HCT116 (cell line): ENCODE data around the gene BBS12. TPM values are rescaled to one million over a fixed set of nuclear protein-coding genes. Genes with fewer than 3 reads are reported as not detected.

Experiments
- ATAC-seq: fragments of 200-7000 bp; cut with Tn5 transposase; 2 replicates; pipeline ENCODE4 v1.9.1; 2020; ENCODE audit warnings: mild to moderate bottlenecking, moderate library complexity
- Bru-seq: library from RNA; stranded (reverse); fragments of 400-500 nt; gene quantifications from one replicate; lab custom pipeline; 2021; lab: Mats Ljungman, UMichigan
- BruChase-seq, 2 experiments: library from RNA; stranded (reverse); fragments of 400-500 nt; gene quantifications; one replicate each; lab custom pipeline; 2021; lab: Mats Ljungman, UMichigan
- BruUV-seq: library from RNA; stranded (reverse); fragments of 400-500 nt; replicated peaks from 2 replicates; lab custom pipeline; 2021; lab: Mats Ljungman, UMichigan
- CTCF ChIA-PET: fragments of 300-600 bp; sonication (Branson Sonifier 250); formaldehyde crosslinking; loops from one replicate; lab custom pipeline; 2021; ENCODE audit warnings: antibody characterized with exemption; lab: Charles Lee
- POLR2A ChIA-PET: fragments of 300-600, 350-600 bp; sonication (Branson Sonifier 250); formaldehyde crosslinking; loops from one replicate; lab custom pipeline; 2021; ENCODE audit warnings: antibody characterized with exemption; lab: Charles Lee
- RAD21 ChIA-PET, 2 experiments: fragments of 300-600 bp; sonication (Branson Sonifier 250); formaldehyde crosslinking; loops; one replicate each; lab custom pipeline; 2023; ENCODE audit warnings: low total read pairs in 2 of 2; ENCODE audit not compliant: uncharacterized antibody in 2 of 2, unreplicated experiment in 2 of 2, low non-redundant PET in 1 of 2; lab: Charles Lee
- DNase-seq: peaks from one replicate; pipeline ENCODE4 v3.0.0-alpha.2; 2010; ENCODE audit warnings: low read depth, low spot score
- H2AFZ ChIP-seq: fragments of 200-600 bp; shearing (Covaris generic), sonication (generic); 2 replicates; pipeline ENCODE4 v1.6.1; 2017; ENCODE audit warnings: low read depth, mixed run types, mixed read lengths, antibody characterized with exemption, low read length; ENCODE audit not compliant: poor library complexity, severe bottlenecking
- H3K27ac ChIP-seq: 2 replicates; pipeline ENCODE4 v1.5.1; 2012; ENCODE audit warnings: low read depth, low read length
- H3K27me3 ChIP-seq: fragments of 200-600 bp; sonication (generic); 2 replicates; pipeline ENCODE4 v1.6.1; 2016; ENCODE audit warnings: mixed run types, low read length, mixed read lengths; ENCODE audit not compliant: insufficient read depth
- H3K36me3 ChIP-seq, 2 experiments: fragments of 200-500 bp in 1 of 2; fragments of 200-600 bp in 1 of 2; sonication (Bioruptor generic) in 1 of 2; sonication (generic) in 1 of 2; 2 replicates each; pipeline versions ENCODE4 v1.5.1 to v1.6.1; 2014 to 2016; ENCODE audit warnings: low read length in 2 of 2, inconsistent platforms in 1 of 2, mixed read lengths in 1 of 2, mixed run types in 1 of 2; ENCODE audit not compliant: insufficient read depth in 2 of 2, control insufficient read depth in 1 of 2
- H3K4me1 ChIP-seq, 2 experiments: fragments of 200-600 bp in 1 of 2; sonication (generic) in 1 of 2; 2 replicates each; pipeline versions ENCODE4 v1.5.1 to v1.6.1; 2012 to 2017; ENCODE audit warnings: low read length in 2 of 2, inconsistent platforms in 1 of 2, mild to moderate bottlenecking in 1 of 2, mixed read lengths in 1 of 2, mixed run types in 1 of 2, moderate library complexity in 1 of 2; ENCODE audit not compliant: insufficient read depth in 2 of 2, control insufficient read depth in 1 of 2
- H3K4me2 ChIP-seq: fragments of 200-600 bp; sonication (generic); 2 replicates; pipeline ENCODE4 v1.6.1; 2017; ENCODE audit warnings: mixed run types, low read length, mixed read lengths
- H3K4me3 ChIP-seq, 2 experiments: fragments of 200-600 bp in 1 of 2; sonication (generic) in 1 of 2; replicated peaks in 1 of 2; 2 replicates each; pipeline ENCODE4 v1.5.1; 2011 to 2016; ENCODE audit warnings: low read length in 2 of 2, control low read depth in 1 of 2, low read depth in 1 of 2, mild to moderate bottlenecking in 1 of 2, mixed read lengths in 1 of 2, mixed run types in 1 of 2
- H3K79me2 ChIP-seq: fragments of 200-600 bp; sonication (generic); 2 replicates; pipeline ENCODE4 v1.6.1; 2017; ENCODE audit warnings: mild to moderate bottlenecking, mixed run types, low read length, moderate library complexity, mixed read lengths; ENCODE audit not compliant: insufficient read depth
- H3K9ac ChIP-seq: fragments of 200-600 bp; sonication (generic); 2 replicates; pipeline ENCODE4 v1.6.1; 2016; ENCODE audit warnings: low read length, mixed read lengths
- H3K9me2 ChIP-seq: fragments of 200-600 bp; sonication (generic), shearing (Covaris generic); 2 replicates; pipeline ENCODE4 v1.6.1; 2017; ENCODE audit warnings: mixed run types, mild to moderate bottlenecking, moderate library complexity; ENCODE audit not compliant: insufficient read depth
- H3K9me3 ChIP-seq, 2 experiments: fragments of 200-500 bp in 1 of 2; fragments of 200-600 bp in 1 of 2; sonication (Bioruptor generic) in 1 of 2; sonication (generic) in 1 of 2; 2 replicates each; pipeline ENCODE4 v1.6.1; 2014 to 2017; ENCODE audit warnings: low read length in 2 of 2, mixed read lengths in 2 of 2, inconsistent platforms in 1 of 2, low read depth in 1 of 2, mild to moderate bottlenecking in 1 of 2, mixed run types in 1 of 2, moderate library complexity in 1 of 2; ENCODE audit not compliant: control insufficient read depth in 1 of 2, insufficient read depth in 1 of 2
- H4K20me1 ChIP-seq: fragments of 200-600 bp; sonication (generic), shearing (Covaris generic); 2 replicates; pipeline ENCODE4 v1.6.1; 2017; ENCODE audit warnings: mixed run types, mild to moderate bottlenecking, moderate library complexity; ENCODE audit not compliant: insufficient read depth
- ELF1 ChIP-seq: IDR thresholded peaks from 2 replicates; pipeline ENCODE4 v1.6.1; 2012; ENCODE audit warnings: low read depth, borderline replicate concordance
- EZH2 ChIP-seq: fragments of 200-600 bp; sonication (generic); IDR thresholded peaks from 2 replicates; pipeline ENCODE4 v1.6.1; 2017; ENCODE audit warnings: antibody characterized with exemption, mixed run types
- EZH2phosphoT487 ChIP-seq: fragments of 200-600 bp; IDR thresholded peaks from 2 replicates; pipeline ENCODE4 v1.6.1; 2018; ENCODE audit warnings: antibody characterized with exemption, borderline replicate concordance
- FOSL1 ChIP-seq: IDR thresholded peaks from 2 replicates; pipeline ENCODE4 v1.6.1; 2012; ENCODE audit warnings: low read depth
- JUND ChIP-seq: IDR thresholded peaks from 2 replicates; pipeline ENCODE4 v1.6.1; 2012
- POLR2A ChIP-seq: IDR thresholded peaks from 2 replicates; pipeline ENCODE4 v1.7.0; 2011; ENCODE audit warnings: borderline replicate concordance; ENCODE audit not compliant: insufficient read depth, insufficient read length; ENCODE audit errors: extremely low read depth
- POLR2AphosphoS5 ChIP-seq: IDR thresholded peaks from 2 replicates; pipeline ENCODE4 v1.6.1; 2011; ENCODE audit warnings: mild to moderate bottlenecking, low read depth, low read length, moderate library complexity
- RAD21 ChIP-seq: IDR thresholded peaks from 2 replicates; pipeline ENCODE4 v1.6.1; 2012; ENCODE audit warnings: low read depth, mild to moderate bottlenecking
- REST ChIP-seq: IDR thresholded peaks from 2 replicates; pipeline ENCODE4 v1.6.1; 2012; ENCODE audit warnings: low read depth
- SIN3A ChIP-seq: IDR thresholded peaks from 2 replicates; pipeline ENCODE4 v1.6.1; 2012; ENCODE audit warnings: low read depth
- SP1 ChIP-seq: IDR thresholded peaks from 2 replicates; pipeline ENCODE4 v1.6.1; 2012; ENCODE audit warnings: low read depth
- YY1 ChIP-seq: IDR thresholded peaks from 2 replicates; pipeline ENCODE4 v1.6.1; 2011; ENCODE audit warnings: low read length, low read depth, moderate library complexity, mild to moderate bottlenecking; ENCODE audit not compliant: insufficient replicate concordance; ENCODE audit errors: extremely low read depth
- ZFX ChIP-seq: fragments of 450-650 bp; IDR thresholded peaks from 2 replicates; pipeline ENCODE4 v1.6.1; 2017
- ZNF274 ChIP-seq: fragments of 200-500 bp; sonication (Bioruptor generic); IDR thresholded peaks from 2 replicates; pipeline ENCODE4 v1.6.1; 2014; ENCODE audit warnings: mild to moderate bottlenecking, low read depth, low read length, inconsistent platforms
- intact Hi-C: fragments of 100-400 bp; cut with micrococcal nuclease; formaldehyde crosslinking; loops from 2 replicates; pipeline ENCODE4 v1.10.0; 2022
- long read RNA-seq: library from polyadenylated mRNA; unstranded; transcript quantifications from one replicate; pipeline ENCODE4 v2.0.0, GENCODE V29; 2021; ENCODE audit not compliant: unreplicated experiment
- polyA plus RNA-seq: library from polyadenylated mRNA; unstranded; fragments of >200 nt; gene quantifications from 2 replicates; pipeline ENCODE4 v1.2.1, GENCODE V29; 2012; ENCODE audit warnings: missing spikeins
- total RNA-seq: library from RNA; stranded (reverse); gene quantifications from one replicate; pipeline ENCODE4 v1.2.1, GENCODE V29; 2021; ENCODE audit not compliant: unreplicated experiment
- TF ChIP-seq, protein P1 (sequence below): IDR thresholded peaks from 2 replicates; pipeline ENCODE4 v1.6.1; 2011; ENCODE audit warnings: mild to moderate bottlenecking, low read length, moderate library complexity; ENCODE audit not compliant: insufficient replicate concordance; ENCODE audit errors: extremely low read depth
- TF ChIP-seq, protein P2 (sequence below), 3 experiments: fragments of 200-600 bp in 1 of 3; sonication (generic) in 1 of 3; IDR thresholded peaks in 2 of 3; conservative IDR thresholded peaks in 1 of 3; 2 replicates each; pipeline ENCODE4 v1.5.1; 2012 to 2017; ENCODE audit warnings: low read depth in 2 of 3, low read length in 2 of 3, antibody characterized with exemption in 1 of 3, borderline replicate concordance in 1 of 3, control low read depth in 1 of 3, mild to moderate bottlenecking in 1 of 3, mixed read lengths in 1 of 3, mixed run types in 1 of 3, moderate library complexity in 1 of 3; ENCODE audit not compliant: insufficient read depth in 1 of 3
- TF ChIP-seq, protein P3 (sequence below): IDR thresholded peaks from 2 replicates; pipeline ENCODE4 v1.6.1; 2012

The BBS12 gene
- total RNA-seq (2.1 TPM), Bru-seq, nascent RNA (percentile 53 among the genes with signal in this experiment), BruChase-seq, experiment 1, labeled RNA remaining after a 6-hour chase (percentile 37 among the genes with signal in this experiment), BruChase-seq, experiment 2, labeled RNA remaining after a 2-hour chase (percentile 51 among the genes with signal in this experiment)
- polyA plus RNA-seq, result 0.92 and 1.4 TPM in 2 replicates
- long read RNA-seq, transcript BBS12-201 (2 exons, 3,244 nt), result major isoform, 7 of 7 reads
- long read RNA-seq, partial matches to known transcripts, result 0 of 7 reads
- long read RNA-seq, other reads (novel, unspliced or antisense), result 0 of 7 reads

DNA sequence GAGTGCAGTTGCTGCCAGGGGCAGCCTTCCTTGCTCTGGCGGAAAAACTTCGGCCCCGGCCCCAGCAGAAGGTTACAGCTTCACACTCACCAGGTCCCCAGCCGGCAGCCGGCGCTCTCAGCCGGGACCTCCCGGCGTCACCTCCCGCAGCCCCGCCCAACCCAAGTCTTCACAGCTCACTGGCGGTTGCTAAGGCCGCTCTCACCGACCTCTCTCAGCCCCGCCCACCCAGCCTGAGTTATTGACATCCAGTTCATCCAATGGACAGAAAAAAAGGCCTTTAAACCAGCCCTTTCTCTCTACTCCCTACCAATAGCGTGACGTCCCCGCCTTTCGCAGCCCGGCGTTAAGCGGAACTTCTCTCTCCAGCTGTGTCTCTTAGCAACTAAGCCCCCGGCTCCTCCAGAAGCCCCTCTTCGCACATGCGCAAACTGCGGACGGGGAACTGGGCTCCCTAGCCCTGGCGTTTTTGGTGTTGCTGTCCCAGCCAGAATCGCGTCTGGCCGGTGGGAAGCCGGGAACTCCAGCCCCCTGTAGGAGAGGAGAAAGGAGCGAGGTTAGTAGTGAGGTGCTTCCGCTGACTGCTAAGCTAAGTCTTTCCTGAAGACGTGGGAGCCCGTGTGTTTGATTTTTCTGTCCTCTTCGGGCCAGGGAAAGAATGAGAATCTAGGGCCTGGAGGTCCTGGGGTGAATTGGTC, at the start of gene BBS12:
TSS of gene BBS12 (plus strand) at position 376 of the 698 bp plus-strand sequence. CDS start 9,189 bp downstream, outside the sequence.
- RAD21 ChIA-PET, result interaction anchor here in 1 of 2 experiments (0.9 to 1.5 kb wide), 2 partner anchors 15 to 182 kb away, joined by 3 to 5 read pairs; no protein-coding TSS in a partner anchor

More for the DNA sequence above, at the start of gene BBS12:
- CTCF ChIA-PET, result interaction anchor here (1.1 to 3.2 kb wide), 9 partner anchors 9 to 198 kb away, joined by 3 to 24 read pairs (median 4); no protein-coding TSS in a partner anchor
- POLR2A ChIA-PET, result interaction anchor here (0.5 to 1.3 kb wide), 3 partner anchors 9 to 190 kb away, joined by 3 to 5 read pairs (median 3); partner anchors contain the start of gene NUDT6
- Histone ChIP-seq H3K27me3 (no peaks in the 10 kb centered on the region), H3K79me2 (no peaks in the 10 kb centered on the region), H3K36me3 (no peaks in the 10 kb centered on the region), H3K9me2 (no peaks in the 10 kb centered on the region), H3K4me3 (peak within 1 kb of the TSS; percentile 78 to 83), H3K9me3 (no peaks in the 10 kb centered on the region), H3K27ac (peak within 1 kb of the TSS; percentile 49), H3K9ac (peak within 1 kb of the TSS; percentile 70), H4K20me1 (no peaks in the 10 kb centered on the region), H3K4me1 (peaks cover 4 to 13% of the 10 kb centered on the region in 2 experiments; a peak in 2 of 4 replicates), H3K4me2 (peak within 1 kb of the TSS; percentile 90), H2AFZ (peak within 1 kb of the TSS; percentile 72)
- intact Hi-C loops, result no loop called here
- ATAC-seq (peak; percentile 97), DNase-seq (peak; percentile 98)
- no TSS peak for BruUV-seq
- TF ChIP-seq EZH2phosphoT487, result no peak
- peak; percentile 43; the same call in 1 of the 2 replicates for TF ChIP-seq RAD21
- TF ChIP-seq, protein P1, sequence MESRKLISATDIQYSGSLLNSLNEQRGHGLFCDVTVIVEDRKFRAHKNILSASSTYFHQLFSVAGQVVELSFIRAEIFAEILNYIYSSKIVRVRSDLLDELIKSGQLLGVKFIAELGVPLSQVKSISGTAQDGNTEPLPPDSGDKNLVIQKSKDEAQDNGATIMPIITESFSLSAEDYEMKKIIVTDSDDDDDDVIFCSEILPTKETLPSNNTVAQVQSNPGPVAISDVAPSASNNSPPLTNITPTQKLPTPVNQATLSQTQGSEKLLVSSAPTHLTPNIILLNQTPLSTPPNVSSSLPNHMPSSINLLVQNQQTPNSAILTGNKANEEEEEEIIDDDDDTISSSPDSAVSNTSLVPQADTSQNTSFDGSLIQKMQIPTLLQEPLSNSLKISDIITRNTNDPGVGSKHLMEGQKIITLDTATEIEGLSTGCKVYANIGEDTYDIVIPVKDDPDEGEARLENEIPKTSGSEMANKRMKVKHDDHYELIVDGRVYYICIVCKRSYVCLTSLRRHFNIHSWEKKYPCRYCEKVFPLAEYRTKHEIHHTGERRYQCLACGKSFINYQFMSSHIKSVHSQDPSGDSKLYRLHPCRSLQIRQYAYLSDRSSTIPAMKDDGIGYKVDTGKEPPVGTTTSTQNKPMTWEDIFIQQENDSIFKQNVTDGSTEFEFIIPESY, result no peak
- peak; percentile 96 for TF ChIP-seq SP1
- TF ChIP-seq JUND, result no peak
- TF ChIP-seq REST, result no peak
- TF ChIP-seq YY1, result peak; percentile 14
- no peak for TF ChIP-seq ZFX
- TF ChIP-seq POLR2AphosphoS5, result peak; percentile 73
- no peak for TF ChIP-seq POLR2A
- TF ChIP-seq EZH2, result no peak
- TF ChIP-seq, protein P2, sequence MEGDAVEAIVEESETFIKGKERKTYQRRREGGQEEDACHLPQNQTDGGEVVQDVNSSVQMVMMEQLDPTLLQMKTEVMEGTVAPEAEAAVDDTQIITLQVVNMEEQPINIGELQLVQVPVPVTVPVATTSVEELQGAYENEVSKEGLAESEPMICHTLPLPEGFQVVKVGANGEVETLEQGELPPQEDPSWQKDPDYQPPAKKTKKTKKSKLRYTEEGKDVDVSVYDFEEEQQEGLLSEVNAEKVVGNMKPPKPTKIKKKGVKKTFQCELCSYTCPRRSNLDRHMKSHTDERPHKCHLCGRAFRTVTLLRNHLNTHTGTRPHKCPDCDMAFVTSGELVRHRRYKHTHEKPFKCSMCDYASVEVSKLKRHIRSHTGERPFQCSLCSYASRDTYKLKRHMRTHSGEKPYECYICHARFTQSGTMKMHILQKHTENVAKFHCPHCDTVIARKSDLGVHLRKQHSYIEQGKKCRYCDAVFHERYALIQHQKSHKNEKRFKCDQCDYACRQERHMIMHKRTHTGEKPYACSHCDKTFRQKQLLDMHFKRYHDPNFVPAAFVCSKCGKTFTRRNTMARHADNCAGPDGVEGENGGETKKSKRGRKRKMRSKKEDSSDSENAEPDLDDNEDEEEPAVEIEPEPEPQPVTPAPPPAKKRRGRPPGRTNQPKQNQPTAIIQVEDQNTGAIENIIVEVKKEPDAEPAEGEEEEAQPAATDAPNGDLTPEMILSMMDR (IDR thresholded peaks at IDR 0.05 in 2 of 3, conservative IDR thresholded peaks at IDR 0.05 in 1 of 3; ENCODE audit: borderline replicate concordance in 1 of 3, insufficient read depth in 1 of 3, low read depth in 2 of 3, low read length in 2 of 3), result peak in 1 of 3 experiments; percentile 38; a peak in 2 of 6 replicates
- TF ChIP-seq ELF1, result no peak
- TF ChIP-seq FOSL1, result no peak
- TF ChIP-seq, protein P3, sequence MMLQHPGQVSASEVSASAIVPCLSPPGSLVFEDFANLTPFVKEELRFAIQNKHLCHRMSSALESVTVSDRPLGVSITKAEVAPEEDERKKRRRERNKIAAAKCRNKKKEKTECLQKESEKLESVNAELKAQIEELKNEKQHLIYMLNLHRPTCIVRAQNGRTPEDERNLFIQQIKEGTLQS, result no peak
- TF ChIP-seq ZNF274, result no peak
- TF ChIP-seq SIN3A, result no peak
